Ramos (cell line): ENCODE data around the gene CYP4F2.

ENCODE experiments used
- in situ Hi-C: fragments of 300-500 bp; cut with MboI; formaldehyde crosslinking; loops from one replicate; pipeline ENCODE4 v1.14.3; 2022; ENCODE audit warnings: low sequenced_read_pairs; ENCODE audit not compliant: unreplicated experiment

The CYP4F2 gene

DNA sequence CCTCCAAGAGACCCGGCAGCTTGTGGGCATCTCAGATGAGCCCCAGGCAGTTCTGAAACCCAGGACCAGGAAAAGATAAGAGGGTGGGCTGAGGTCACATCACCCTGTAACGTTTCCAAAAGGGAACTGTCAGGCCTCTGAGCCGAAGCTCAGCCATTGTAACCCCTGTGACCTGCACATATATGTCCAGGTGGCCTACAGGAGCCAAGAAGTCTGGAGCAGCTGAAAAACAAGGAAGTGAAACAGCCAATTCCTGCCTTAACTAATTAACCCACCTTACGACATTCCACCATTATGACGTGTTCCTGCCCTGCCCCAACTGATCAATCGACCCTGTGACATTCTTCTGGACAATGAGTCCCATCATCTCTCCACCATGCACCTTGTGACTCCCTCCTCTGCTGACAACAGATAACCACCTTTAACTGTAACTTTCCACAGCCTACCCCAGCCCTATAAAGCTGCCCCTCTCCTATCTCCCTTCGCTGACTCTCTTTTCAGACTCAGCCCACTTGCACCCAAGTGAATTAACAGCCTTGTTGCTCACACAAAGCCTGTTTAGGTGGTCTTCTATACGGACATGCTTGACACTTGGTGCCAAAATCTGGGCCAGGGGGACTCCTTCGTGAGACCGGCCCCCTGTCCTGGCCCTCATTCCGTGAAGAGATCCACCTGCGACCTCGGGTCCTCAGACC is 69.1 kb downstream of the CYP4F2 start:
- in situ Hi-C loops: loop anchor here (25.0 kb wide), 1 partner anchor 359 kb away; the partner anchor contains the start of genes AP1M1 and FAM32A

DNA sequence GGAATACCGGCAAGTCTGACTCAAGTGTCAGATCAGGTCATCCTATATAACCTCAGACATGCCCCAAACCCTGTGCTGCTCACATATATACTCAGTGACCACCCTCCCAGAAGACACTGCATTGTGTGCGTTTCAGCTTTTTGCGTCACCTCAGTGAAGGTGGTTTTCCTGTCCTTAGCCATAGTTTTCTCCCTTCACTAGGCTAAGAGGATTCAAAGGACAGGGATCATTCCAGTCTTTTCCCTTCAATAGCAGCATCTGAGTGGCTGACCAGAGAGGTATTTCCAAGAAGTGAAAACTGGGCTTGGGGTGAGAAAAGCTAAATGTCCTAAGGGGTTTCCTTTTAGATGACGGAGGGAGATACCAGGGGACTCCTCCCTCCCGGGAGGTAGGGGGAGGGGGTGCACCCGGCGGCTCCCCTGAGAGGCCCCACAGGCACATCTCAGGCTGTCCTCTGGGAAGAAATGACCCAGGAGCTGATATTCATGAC is 69.7 kb downstream of the CYP4F2 start:
- in situ Hi-C loops: loop anchor here (25.0 kb wide), 1 partner anchor 359 kb away; the partner anchor contains the start of genes AP1M1 and FAM32A
